NCI-H1436 (cell line): ENCODE results near the gene PARP4.
"Not testable (repeated sequence)": the region's sequence is repeated elsewhere in the genome, so short reads cannot be mapped to it uniquely, and the experiment has no call there.

Experiments
- DNase-seq: peaks from one replicate; lab custom pipeline; 2025; lab: John Stamatoyannopoulos, UW

The PARP4 gene

DNA sequence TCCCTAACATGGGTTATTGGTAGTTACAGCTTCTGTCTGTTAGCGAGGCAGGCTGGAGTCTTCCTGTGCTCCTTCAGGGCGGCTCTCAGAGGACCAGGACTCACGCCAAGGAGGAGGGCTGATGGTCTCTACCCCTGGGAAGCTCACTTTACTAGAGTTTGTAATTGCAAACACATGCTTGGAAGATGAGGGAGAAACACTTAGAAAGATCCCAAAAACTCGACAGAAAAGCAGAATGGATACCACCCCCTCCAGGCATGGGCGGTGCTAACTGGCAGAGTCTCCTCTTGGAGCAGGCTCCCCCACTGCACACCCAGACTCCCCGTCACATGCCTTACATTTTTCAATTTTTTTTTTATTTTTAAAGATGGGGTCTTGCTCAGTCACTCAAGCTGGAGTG lies 62.0 kb downstream of the PARP4 start:
- DNase-seq, result no peak

DNA sequence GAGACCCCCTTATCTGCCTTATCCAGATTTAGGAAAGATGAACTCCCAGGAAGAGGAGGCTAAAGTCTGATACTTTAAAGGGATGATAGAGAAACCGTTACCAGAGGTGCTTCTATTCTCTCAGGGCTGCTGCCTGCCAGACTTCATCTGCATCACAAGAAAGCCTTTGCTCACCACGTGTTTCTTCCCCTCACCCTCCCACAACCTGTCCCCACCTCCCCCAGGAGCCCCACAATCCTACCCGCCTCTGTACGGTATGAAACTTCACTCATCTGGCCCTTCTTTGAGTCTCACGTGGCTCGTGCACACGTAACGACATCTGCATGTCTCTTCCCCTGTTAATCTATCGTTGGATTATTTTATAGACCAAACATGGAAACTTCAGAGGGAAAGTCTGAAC lies 67.7 kb downstream of the PARP4 start:
- not testable (repeated sequence) for DNase-seq

DNA sequence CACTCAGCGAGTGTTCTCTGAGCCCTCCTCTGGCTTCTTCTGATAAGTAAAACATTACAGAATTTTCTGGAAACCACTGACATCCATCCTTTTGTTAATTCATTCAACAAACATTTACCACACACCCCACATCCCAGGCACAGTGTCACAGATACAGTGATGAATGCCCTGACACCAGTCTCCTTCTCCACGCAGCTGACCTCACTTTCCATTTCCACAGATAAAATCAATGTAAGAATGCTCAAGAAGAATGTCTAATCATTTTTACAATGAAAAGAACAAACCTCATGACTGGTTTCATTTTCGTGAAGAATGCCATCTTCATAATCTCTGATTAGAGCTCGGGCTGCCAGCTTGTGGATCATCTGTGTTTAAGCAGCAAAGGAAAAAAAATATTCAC lies 69.2 kb downstream of the PARP4 start:
- no peak for DNase-seq

DNA sequence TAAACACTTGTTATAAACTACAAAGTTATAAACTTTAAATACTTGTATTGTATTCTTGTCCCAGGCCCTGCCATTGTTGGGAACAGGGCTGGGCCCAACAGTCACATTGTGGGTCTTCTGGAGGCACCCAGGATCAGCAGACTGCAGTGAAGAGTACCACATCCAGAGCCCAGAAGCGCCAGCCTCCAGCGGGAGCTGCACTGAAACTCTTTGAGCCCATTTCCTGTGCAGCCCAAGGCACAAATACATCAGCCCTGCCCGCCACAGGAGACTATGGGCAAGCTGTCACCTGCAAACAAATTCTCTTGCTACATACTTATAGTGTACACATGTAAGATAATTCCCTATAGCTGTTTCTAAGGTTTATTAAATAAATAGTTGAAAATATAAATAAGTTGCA lies 86.5 kb downstream of the PARP4 start:
- not testable (repeated sequence) for DNase-seq

DNA sequence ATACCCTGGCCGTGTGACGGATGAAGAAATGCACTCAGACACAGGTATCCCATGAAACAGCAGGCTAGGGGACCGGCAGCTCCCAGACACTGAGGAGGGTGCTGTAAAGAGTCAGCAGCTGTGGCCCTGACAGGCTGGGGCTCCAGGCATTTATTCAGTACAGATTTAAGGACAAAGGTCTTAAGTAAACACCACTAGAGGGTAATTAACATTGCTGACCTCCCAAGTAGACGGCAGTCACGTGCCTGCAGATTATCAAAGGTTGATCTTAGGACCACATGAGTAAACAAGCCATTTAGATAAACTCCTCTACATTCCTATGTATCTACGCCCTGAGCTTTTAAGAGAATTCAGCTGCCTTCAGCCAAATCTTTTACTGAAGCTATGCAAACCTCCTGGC lies 92.9 kb downstream of the PARP4 start:
- DNase-seq, result not testable (repeated sequence)

DNA sequence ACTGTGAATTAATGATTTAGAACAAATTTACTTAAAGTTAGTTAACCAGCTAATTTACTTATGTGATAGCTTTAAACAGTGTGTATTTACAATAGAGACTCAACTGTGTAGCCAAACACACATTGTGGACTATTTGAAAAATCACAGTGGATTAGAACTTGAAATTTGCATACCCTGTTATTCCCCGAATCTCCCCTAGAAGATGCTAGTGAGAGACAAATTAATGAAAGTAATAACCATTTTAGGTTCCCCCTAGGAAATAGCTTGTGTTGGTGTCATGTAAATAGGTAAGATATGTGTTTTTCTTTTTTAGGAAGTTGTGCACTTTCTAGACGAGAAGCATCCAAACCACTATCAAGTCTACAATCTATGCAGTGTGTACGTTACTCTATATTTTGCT lies 104.7 kb downstream of the PARP4 start:
- DNase-seq, result no peak

DNA sequence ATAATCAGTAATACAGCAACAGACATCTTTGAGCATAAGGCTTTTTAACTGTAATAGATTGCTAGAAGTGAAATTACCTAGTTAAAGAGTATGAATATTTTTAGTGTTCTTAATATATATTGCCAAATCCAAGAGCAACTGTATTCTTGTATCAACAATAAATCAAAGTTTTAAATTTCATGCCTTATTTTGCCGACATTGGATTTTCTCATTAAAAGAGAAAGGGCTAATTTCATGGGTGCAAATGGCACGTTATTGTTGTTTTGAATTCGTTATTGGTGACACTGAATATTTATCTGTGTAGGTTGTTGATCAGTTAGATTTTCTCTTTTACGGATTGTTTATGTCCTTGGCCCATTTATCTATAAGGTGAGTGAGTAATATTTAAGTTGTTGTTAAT lies 106.1 kb downstream of the PARP4 start:
- no peak for DNase-seq

DNA sequence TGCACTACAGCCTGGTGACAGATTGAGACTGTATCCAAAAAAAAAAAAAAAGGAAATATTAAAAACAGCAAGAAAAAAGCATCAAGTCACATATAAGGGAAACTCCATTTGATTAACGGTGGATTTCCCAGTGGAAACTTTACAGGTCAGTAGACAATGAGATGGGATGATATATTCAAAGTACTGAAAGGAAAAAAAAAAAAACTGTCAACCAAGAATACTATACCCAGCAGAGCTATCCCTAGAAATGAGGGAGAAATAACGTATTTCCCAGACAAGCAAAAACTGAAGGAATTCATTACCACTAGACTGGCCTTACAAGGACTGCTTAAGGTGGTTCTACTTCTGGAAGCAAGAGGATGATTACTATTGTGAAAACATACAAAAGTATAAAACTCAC lies 115.8 kb downstream of the PARP4 start:
- no peak for DNase-seq

DNA sequence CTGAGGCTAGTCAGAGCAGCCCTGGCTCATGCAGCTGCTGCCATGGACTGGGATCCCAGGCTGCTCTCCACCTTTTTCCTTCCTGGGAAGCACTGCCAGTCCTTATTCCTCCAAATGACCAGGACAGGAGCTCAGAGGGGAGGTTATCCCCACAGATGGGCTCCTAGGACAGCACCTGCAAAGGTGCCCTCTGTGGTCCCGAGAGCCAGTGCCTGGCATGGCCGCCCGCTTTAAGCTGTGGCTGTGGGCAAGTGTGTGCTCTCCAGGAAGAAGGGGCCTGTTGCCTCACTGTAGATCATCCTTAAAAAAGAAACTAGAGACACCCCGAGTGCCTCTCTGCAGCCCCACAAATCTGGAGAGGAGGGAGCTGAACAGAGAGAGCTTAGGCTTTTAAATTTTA lies 119.6 kb downstream of the PARP4 start:
- no peak for DNase-seq

DNA sequence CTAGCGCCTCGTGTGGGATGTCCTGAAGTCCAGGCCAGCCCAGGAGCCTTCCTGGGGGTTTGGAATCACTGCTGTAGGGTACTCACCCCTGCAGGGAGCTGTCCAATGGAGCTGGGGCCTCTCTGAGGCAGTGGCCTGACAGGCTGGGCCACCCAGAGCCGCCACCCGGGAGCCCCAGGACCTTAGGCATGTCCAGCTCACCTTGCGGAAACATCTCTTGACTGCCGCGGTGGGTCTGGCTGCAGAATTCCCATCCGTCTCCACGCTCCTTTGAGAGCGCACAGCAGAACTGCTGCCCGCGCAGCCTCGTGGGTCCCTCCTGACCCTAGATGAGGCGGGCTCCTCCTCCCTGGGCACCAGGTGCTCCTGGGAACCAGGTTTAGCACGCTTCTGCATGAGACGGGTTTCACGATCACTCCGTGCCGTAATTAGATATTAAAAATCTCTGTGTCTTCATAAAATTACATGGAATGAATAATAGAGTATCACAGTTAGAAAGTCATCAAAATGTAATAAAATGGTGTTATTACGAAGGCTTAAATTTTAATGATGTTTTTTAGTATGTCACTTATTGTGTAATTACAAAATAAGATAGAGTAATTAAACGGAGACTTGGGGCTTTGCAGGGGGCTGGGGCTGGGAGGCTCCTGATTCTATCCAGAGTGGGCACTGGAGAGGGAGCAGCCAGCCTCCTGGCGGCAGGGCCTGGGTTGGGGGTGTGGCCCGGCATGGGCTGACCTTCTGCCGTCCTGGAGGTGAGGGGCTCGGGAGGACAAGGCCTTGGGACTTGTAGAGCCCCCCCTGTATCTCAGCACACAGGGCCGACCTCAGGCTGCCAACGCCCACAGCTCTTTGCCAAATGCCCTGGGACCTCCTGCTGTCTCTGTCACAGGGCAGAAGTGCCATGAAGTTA lies 120.6 kb downstream of the PARP4 start:
- DNase-seq, result not testable (repeated sequence)

DNA sequence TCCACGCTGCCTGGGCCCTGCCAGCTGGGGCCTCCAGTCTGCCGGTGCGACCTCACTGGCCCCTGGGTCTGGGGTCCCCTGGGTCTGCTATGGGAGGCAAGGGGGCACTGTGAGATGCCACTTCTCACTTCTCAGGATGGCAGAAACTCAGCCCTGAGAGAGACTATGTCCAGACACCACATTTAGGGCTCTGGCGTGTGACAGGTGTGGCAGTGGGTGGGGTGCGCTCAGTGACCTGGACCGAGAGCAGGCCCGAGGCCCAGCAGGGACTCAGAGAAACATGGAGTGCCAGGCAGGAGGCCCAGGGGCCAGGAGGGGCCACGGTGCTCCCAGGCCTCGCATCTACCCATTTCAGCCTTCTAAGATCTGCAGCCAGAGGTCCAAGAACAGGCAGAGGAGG lies 121.8 kb downstream of the PARP4 start:
- DNase-seq, result not testable (repeated sequence)

DNA sequence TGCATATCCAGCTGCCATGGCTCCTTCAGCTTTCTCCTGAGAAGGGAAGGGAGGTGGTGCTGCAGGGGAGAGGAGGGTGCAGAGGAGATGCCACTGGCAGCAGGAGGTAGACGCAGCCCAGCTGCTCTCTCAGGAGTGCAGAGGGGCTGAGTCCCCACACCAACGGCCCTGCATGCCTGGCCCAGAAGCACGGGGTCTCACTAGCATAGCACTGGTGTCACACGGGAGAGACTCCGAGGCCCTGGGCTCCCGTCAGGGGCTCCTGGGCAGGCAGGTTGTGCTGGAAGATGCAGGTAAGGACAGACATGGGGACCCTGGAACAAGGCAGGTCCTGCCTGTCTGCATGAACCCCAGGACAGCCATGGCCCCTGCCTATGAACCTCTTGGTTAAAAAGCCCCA lies 123.1 kb downstream of the PARP4 start:
- no peak for DNase-seq

DNA sequence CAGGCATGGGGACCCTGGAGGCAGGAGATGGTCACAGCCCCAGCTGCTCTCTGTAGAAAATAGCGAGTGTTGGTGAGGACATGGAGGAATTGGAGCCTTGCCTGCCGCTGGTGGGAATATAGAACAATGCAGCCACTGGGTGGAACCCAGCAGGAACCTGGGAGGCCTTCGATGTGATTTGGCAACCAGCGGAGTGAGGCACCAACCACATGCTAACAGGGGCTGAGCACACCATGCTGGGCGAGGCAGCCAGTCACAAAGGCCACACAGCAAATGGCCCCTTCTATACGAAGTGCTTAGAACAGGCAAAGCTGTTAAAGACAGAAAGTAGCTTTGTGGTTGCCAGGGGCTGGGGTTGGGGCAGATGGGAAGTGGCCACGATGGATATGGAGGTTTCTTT lies 123.8 kb downstream of the PARP4 start:
- DNase-seq, result not testable (repeated sequence)

DNA sequence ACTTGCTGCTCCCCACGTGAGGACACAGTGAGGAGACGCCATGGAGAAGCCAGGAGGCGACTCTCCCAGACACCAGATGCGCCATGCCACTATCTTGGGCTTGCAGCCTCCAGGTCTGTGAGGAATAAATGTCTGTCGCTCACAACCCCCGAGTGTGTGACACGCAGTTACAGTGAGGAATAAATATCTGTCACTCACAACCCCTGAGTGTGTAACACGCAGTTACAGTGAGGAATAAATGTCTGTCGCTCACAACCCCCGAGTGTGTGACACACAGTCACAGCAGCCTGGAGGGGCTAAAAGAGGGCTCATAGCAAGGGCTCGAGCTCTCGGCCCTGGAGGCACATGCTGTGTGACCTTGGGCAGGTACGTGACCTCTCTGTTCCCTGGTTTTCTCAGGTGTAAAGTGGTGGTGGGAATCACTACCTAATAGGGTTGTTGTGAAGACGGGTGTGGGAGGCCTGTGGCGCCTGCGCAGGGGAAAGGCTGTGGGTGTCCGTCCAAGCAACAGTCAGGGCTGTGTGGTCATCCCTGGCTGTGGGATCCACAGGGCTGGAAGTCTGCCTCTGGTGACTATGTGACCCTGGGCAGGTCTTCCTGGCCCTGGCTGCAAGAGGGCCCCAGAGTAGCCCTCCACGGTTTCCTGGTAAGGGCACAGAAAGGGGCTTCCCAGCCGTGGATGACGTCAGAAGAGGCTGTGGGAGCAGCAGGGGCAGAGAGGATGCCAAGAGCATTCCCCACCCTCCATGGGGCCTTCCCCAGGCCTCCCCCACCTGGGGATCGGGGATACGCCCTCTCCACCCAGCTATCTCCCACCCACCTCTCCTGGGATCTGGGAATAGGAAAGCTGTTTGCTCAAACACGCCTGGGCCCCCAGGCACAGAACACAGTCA lies 125.5 kb downstream of the PARP4 start:
- no peak for DNase-seq

DNA sequence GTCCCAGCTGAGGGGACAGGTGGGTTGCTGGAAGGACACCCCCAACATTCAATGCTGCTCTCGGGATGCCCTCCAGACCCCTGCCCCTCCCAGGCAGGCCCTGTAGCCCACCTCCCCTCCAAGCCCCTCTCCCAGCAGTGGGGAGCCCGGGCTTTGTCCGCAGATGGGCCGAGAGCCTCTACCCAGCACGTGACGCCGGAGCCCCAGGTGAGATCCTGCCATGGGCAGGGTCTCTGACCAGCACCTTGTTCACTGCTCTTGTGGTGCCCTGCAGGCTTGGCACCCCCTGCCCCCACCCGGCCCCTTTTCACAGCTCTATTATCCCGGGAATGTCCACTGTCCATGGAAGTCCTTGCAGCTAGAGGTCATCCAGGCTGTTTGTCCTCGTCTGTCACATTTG lies 126.7 kb downstream of the PARP4 start:
- DNase-seq, result no peak

DNA sequence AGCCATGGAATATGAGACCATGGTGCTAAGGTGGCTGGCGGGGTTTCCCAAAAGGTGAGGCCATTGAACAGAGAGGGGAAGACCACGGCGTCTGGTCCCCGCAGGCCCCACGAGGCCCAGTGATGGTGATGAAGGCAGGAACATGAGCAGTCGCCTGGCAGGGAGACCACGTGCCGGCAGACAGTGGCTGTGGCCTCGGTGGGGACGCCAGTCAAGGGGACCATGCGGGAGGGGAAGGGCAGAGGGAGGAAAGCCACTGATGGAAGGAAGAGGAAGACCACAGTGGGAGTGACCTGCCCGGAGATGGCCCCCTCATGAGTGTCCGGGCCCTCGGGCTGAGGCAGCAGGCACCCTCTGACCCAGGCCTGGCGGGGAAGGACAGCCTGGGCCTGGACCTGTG lies 127.6 kb downstream of the PARP4 start:
- DNase-seq, result not testable (repeated sequence)

DNA sequence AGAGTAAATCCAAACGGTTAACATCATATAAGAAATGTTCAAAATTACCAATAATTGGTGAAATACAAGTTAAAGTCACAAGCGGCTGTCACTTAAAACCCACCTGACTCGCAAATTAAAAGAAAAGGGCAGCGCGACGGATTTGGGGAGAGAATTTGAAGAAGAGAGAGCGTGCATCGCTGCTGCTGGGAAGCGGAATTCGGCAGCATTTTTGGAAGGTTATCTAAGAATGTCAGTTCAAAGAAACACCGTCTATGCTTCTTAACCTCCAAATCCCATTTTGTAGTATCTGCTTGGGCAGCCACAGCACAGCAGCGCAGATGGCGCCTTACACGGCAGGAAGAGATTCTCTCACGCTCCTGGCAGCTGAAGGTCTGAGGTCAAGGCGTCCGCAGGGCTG lies 128.5 kb downstream of the PARP4 start:
- DNase-seq, result not testable (repeated sequence)

DNA sequence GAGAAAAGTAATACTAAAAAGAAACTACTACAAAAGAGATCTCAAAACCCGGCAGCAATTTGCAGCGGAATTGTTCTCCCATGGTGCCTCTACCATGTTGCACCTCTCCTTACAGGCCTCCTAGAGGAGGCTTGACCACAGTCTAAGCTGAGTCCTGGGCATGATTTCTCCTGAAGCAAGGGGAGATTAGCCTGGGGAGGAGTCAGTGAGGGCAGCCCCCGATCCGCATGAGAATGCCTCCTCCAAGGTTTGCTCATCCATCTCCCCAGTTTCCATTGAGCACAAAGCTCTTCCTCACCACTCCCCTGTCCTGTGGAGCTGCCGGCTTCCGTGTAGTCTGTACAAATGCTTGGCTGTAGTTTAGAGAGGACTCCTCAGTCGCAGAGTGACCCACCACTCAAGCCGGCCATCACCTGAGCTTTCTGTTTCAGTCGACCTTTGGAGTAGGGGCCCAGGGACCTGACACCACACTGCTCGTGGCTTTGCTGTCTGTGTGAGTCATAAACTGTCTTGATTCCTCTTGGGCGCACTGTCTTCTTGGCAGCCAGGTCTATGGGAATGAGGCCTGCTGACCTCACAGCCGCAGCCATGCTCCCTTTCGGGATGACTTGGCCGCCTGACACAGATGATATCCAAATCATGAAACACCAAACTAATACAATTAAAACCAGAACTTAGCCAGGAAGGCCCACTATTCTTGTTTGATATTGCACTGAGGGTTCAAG lies 130.9 kb downstream of the PARP4 start:
- no peak for DNase-seq

DNA sequence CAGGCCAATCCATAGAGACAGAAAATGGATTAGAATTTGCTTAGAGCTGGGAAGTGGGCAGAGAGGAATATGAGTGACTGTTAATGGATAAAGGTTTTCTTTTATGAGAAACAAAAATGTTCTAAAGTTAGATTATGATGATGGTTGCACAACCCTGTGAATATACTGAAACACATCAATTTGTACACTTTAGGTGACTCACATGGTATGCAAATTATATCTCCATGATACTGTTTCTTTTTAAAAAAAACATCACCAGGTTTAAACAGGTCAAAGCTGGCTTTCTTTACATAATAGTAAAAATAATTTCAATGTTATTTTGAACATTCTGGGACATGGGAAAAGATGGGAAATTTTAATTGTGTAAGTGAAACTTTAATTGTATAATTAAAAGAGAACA lies 131.7 kb downstream of the PARP4 start:
- DNase-seq, result not testable (repeated sequence)

DNA sequence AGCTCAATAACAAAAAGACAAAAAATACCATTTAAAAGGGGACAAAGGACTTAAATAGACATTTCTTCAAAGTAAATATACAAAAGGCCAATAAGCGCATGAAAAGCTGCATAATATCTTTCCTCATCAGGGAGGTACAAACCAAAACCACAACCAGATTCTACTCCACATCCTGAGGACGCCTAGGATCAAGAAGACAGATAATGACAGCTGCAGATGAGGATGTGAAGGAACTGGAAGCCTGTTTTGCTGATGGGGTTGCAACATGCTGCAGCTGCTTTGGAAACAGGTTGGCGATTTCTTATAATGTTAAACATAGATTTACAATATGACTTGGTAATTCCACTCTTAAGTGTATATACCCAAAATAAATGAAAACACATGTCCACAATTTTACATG lies 132.4 kb downstream of the PARP4 start:
- DNase-seq, result not testable (repeated sequence)

DNA sequence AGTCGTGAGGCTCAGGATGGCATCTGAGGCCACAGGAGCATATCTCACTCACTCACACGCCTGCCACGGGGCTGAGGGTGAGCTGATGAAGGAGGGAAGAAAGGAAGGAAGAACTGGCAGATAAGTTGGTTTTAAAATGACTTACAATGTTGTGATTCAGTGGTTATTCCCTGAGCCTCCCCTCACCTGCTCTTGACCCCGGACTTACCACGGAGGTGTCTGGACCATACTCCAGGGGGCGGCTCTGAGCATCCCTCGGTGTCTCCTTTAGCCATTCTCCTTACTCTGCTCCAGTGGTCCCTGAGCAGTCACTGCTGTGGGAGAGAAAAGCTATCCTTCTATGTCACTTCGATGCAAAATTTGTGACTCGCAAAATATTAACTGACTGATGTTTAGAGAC lies 141.3 kb downstream of the PARP4 start:
- DNase-seq, result not testable (repeated sequence)
